WTC11 (cell line): ENCODE data around the gene CACNA1B. TPM values are rescaled to one million over a fixed set of nuclear protein-coding genes. Genes with fewer than 3 reads are reported as not detected.

Experiments
- ATF2 ChIP-seq: sonication (generic); formaldehyde crosslinking; IDR thresholded peaks from 2 replicates; pipeline ENCODE4 v1.8.1; 2022; ENCODE audit warnings: low read depth, missing genetic modification reagents, borderline replicate concordance
- ATF3 ChIP-seq: sonication (generic); formaldehyde crosslinking; conservative IDR thresholded peaks from 2 replicates; pipeline ENCODE4 v1.8.1; 2022; ENCODE audit warnings: mild to moderate bottlenecking, missing genetic modification reagents
- ATF6 ChIP-seq: sonication (generic); formaldehyde crosslinking; IDR thresholded peaks from 2 replicates; pipeline ENCODE4 v1.8.1; 2023; ENCODE audit warnings: mild to moderate bottlenecking, missing genetic modification reagents
- CREM ChIP-seq: sonication (generic); formaldehyde crosslinking; IDR thresholded peaks from 2 replicates; pipeline ENCODE4 v1.8.1; 2022; ENCODE audit warnings: mild to moderate bottlenecking, missing genetic modification reagents, moderate library complexity
- EMX1 ChIP-seq: fragments of 250-450 bp; sonication (Bioruptor Pico); IDR thresholded peaks from 2 replicates; pipeline ENCODE4 v1.8.0; 2021; ENCODE audit warnings: mild to moderate bottlenecking
- ERG ChIP-seq: fragments of 250-450 bp; sonication (Bioruptor Pico); IDR thresholded peaks from 2 replicates; pipeline ENCODE4 v1.8.0; 2021; ENCODE audit warnings: mild to moderate bottlenecking
- ETV6 ChIP-seq: sonication (generic); formaldehyde crosslinking; IDR thresholded peaks from 2 replicates; pipeline ENCODE4 v1.8.1; 2022; ENCODE audit warnings: mild to moderate bottlenecking, missing genetic modification reagents
- HMGA2 ChIP-seq: fragments of 250-450 bp; sonication (Bioruptor Pico); IDR thresholded peaks from 2 replicates; pipeline ENCODE4 v1.4.0; 2021; ENCODE audit warnings: mild to moderate bottlenecking, moderate library complexity
- HMGXB4 ChIP-seq: sonication (generic); formaldehyde crosslinking; IDR thresholded peaks from 2 replicates; pipeline ENCODE4 v1.8.1; 2023; ENCODE audit warnings: mild to moderate bottlenecking, moderate library complexity, missing genetic modification reagents
- MAX ChIP-seq: sonication (generic); formaldehyde crosslinking; IDR thresholded peaks from 2 replicates; pipeline ENCODE4 v1.8.0; 2022; ENCODE audit warnings: mild to moderate bottlenecking, missing genetic modification reagents
- MXD4 ChIP-seq: fragments of 250-450 bp; sonication (Bioruptor Pico); IDR thresholded peaks from 2 replicates; pipeline ENCODE4 v1.8.0; 2021; ENCODE audit warnings: mild to moderate bottlenecking, moderate library complexity, borderline replicate concordance
- NR3C1 ChIP-seq: sonication (generic); formaldehyde crosslinking; conservative IDR thresholded peaks from 2 replicates; pipeline ENCODE4 v1.8.1; 2023; ENCODE audit warnings: low read depth, mild to moderate bottlenecking, missing genetic modification reagents
- PRDM15 ChIP-seq: sonication (generic); formaldehyde crosslinking; IDR thresholded peaks from 2 replicates; pipeline ENCODE4 v1.8.0; 2022; ENCODE audit warnings: missing genetic modification reagents
- TEAD1 ChIP-seq: sonication (generic); formaldehyde crosslinking; IDR thresholded peaks from 2 replicates; pipeline ENCODE4 v1.8.0; 2022; ENCODE audit warnings: mild to moderate bottlenecking, missing genetic modification reagents
- ZNF219 ChIP-seq: sonication (generic); formaldehyde crosslinking; IDR thresholded peaks from 2 replicates; pipeline ENCODE4 v1.8.0; 2023; ENCODE audit warnings: missing genetic modification reagents, mild to moderate bottlenecking, borderline replicate concordance
- ZNF281 ChIP-seq: sonication (generic); formaldehyde crosslinking; IDR thresholded peaks from 2 replicates; pipeline ENCODE4 v1.8.0; 2023; ENCODE audit warnings: mild to moderate bottlenecking, missing genetic modification reagents
- ZSCAN18 ChIP-seq: fragments of 250-450 bp; sonication (Bioruptor Pico); IDR thresholded peaks from 2 replicates; pipeline ENCODE4 v2.1.2; 2022; ENCODE audit warnings: mild to moderate bottlenecking, moderate library complexity
- total RNA-seq: library from RNA; stranded (reverse); gene quantifications from 3 replicates; pipeline ENCODE4 v1.2.3, GENCODE V29; 2021

Gene CACNA1B
- total RNA-seq, 1 experiment from 2014 or later, result 8.4 TPM

GRCh38 chr9:137878146-137878941 is 762 bp downstream of the CACNA1B start (continued):
- peak; percentile 70 for TF ChIP-seq HMGXB4 (CRISPR knock-in tag)
- TF ChIP-seq EMX1 (CRISPR knock-in tag), result peak; percentile 56; the same call in 1 of the 2 replicates
- TF ChIP-seq ZNF281 (CRISPR knock-in tag), result 0 out of 2 replicates have a peak, but pooled peaks have one; percentile 52
- TF ChIP-seq ATF6 (CRISPR knock-in tag), result no peak
- peak; percentile 38; the same call in 1 of the 2 replicates for TF ChIP-seq PRDM15 (CRISPR knock-in tag)
- no peak for TF ChIP-seq MXD4 (CRISPR knock-in tag)
- peak; percentile 85; the same call in 1 of the 2 replicates for TF ChIP-seq NR3C1 (CRISPR knock-in tag)
- peak; percentile 98 for TF ChIP-seq TEAD1 (CRISPR knock-in tag)
- TF ChIP-seq ETV6 (CRISPR knock-in tag), result peak; percentile 98
- TF ChIP-seq ZNF219 (CRISPR knock-in tag), result peak; percentile 92; the same call in 1 of the 2 replicates
- peak; percentile 87; the same call in 1 of the 2 replicates for TF ChIP-seq CREM
- peak; percentile 75; the same call in 1 of the 2 replicates for TF ChIP-seq ERG (CRISPR knock-in tag)
- TF ChIP-seq ATF2 (CRISPR knock-in tag), result no peak; the same call in 1 of the 2 replicates
- peak; percentile 91 for TF ChIP-seq MAX (CRISPR knock-in tag)
- no peak; the same call in 1 of the 2 replicates for TF ChIP-seq ATF3 (CRISPR knock-in tag)
- 0 out of 2 replicates have a peak, but pooled peaks have one; percentile 45 for TF ChIP-seq ZSCAN18
- TF ChIP-seq HMGA2 (CRISPR knock-in tag), result no peak
